Mucosa of descending colon (tissue), 3 donors: ENCODE results near the gene MDFI. TPM values are rescaled to one million over a fixed set of nuclear protein-coding genes. Genes with fewer than 3 reads are reported as not detected.
"Not testable (repeated sequence)": the region's sequence is repeated elsewhere in the genome, so short reads cannot be mapped to it uniquely, and the experiment has no call there.

Experiments used
- ATAC-seq: fragments of 200-7000 bp; cut with Tn5 transposase; one replicate; pipeline ENCODE4 v1.9.1; 2020; ENCODE audit warnings: mild to moderate bottlenecking, moderate library complexity
- DNase-seq, 3 donors: peaks; one replicate each; pipeline ENCODE4 v3.0.0-alpha.2; 2020
- H3K36me3 ChIP-seq: fragments of 200-600 bp; one replicate; pipeline ENCODE4 v1.8.0; 2021; ENCODE audit warnings: low read depth, mild to moderate bottlenecking
- H3K4me1 ChIP-seq: fragments of 200-600 bp; one replicate; pipeline ENCODE4 v1.8.0; 2021; ENCODE audit warnings: low read depth, mild to moderate bottlenecking
- H3K4me3 ChIP-seq: fragments of 200-600 bp; one replicate; pipeline ENCODE4 v1.8.0; 2021; ENCODE audit warnings: mild to moderate bottlenecking
- H3K9me3 ChIP-seq: fragments of 200-600 bp; one replicate; pipeline ENCODE4 v1.8.0; 2021; ENCODE audit warnings: mild to moderate bottlenecking
- intact Hi-C, 2 donors: fragments of 100-400 bp; cut with DNase I in 1 of 2; cut with micrococcal nuclease in 1 of 2; formaldehyde crosslinking; loops; one replicate each; pipeline versions ENCODE4 v1.11.0 to v1.11.1; 2022; cut with DNase I, micrococcal nuclease
- total RNA-seq, 3 donors: library from RNA; stranded (reverse); fragmentation: NEBNext Ultra II Directional in 2 of 3; extraction: Animal tissue kit (Norgen Biotek cat#: 25700) in 2 of 3; gene quantifications; one replicate each; pipeline versions ENCODE4 v1.2.1 to v1.2.4, GENCODE V29; 2021 to 2023
- TF ChIP-seq, protein P1 (sequence below): fragments of 200-600 bp; IDR thresholded peaks from one replicate; pipeline ENCODE4 v1.8.0; 2022; ENCODE audit warnings: antibody characterized with exemption, mild to moderate bottlenecking
- donor health status: DM: no; HTN: no; CAD: no; lungs with moderate emphysema.
- donor health status: DM: no; HTN: no; CAD: no.
- donor health status: DM: no; HTN: yes; CAD: no.

MDFI gene
- total RNA-seq, 3 donors from 2014 or later: 0.96 to 2.2 (median 2.1) TPM

DNA sequence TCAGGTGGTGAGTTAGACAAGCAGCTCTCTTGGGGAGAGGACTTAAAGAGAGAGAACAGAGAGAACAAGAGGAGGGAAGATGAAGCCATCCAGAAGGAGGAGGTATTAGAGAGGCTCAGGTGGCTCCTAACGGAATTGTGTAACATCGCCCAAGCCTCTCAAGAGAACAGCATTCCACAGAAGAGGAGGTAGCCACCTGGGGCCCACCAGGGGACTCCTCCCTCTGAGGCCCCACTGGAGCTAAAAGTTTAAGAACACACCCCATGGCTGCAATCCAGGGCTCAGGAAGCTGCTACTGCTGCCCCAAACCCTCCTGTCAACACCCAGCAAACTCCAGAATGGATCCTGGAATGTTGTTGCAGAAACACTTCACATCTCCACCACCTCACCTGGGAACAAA, 23.6 kb upstream of the MDFI start:
- intact Hi-C loops: no loop called here
- TF ChIP-seq, protein P1, sequence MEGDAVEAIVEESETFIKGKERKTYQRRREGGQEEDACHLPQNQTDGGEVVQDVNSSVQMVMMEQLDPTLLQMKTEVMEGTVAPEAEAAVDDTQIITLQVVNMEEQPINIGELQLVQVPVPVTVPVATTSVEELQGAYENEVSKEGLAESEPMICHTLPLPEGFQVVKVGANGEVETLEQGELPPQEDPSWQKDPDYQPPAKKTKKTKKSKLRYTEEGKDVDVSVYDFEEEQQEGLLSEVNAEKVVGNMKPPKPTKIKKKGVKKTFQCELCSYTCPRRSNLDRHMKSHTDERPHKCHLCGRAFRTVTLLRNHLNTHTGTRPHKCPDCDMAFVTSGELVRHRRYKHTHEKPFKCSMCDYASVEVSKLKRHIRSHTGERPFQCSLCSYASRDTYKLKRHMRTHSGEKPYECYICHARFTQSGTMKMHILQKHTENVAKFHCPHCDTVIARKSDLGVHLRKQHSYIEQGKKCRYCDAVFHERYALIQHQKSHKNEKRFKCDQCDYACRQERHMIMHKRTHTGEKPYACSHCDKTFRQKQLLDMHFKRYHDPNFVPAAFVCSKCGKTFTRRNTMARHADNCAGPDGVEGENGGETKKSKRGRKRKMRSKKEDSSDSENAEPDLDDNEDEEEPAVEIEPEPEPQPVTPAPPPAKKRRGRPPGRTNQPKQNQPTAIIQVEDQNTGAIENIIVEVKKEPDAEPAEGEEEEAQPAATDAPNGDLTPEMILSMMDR: no peak
- Histone ChIP-seq H3K9me3 (no peaks in the 10 kb centered on the region), H3K36me3 (no peaks in the 10 kb centered on the region), H3K4me3 (no peak overlapping the region), H3K4me1 (no peaks in the 10 kb centered on the region)
- DNase-seq: no peak
- no peak for ATAC-seq

DNA sequence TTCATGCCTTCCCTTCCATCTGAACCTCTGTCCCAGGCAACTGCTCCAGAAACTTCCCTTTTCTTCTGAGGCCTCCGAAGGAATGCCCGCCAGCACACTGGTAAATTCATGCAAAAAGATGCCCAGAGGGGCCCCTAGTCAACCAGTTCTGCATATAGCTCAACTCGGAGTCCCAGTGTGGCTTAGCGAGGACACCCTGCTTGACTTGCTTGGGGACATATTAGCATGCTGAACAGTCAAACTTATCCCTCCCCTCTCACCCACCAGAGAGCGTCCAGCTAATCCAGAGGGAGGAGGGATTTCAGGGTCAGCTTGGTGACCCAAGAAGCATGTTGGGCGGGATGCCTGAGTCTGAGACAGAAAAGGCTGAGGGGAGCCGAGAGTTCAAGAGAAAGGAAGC, 23.0 kb upstream of the MDFI start:
- no peak for ATAC-seq

DNA sequence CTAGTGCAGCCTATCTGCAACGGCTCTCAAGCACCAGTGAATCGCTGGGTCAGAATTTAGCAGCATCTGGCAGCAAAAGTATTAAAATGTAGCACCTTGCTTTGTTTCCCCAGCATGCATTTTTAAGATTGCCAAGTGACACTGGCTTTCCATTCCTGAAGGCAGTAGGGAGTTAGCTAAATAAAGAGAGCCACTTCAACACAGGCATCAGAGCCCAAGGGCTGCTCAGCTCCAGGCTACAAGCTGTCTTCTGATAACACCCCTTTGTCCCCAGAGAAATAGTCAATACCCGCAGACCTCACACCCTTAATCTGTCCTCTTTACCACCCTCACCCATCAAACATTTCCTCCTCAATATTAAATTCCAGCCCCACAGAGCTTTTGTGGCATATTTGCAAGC, 19.7 kb upstream of the MDFI start:
- TF ChIP-seq, protein P1: no peak
- no peak for ATAC-seq
- no peaks in the 10 kb centered on the region for H3K4me1 ChIP-seq
- no peaks in the 10 kb centered on the region for H3K9me3 ChIP-seq
- H3K4me3 ChIP-seq: no peak overlapping the region
- intact Hi-C loops: no loop called here
- no peak for DNase-seq
- no peaks in the 10 kb centered on the region for H3K36me3 ChIP-seq

More for the DNA sequence above, 23.0 kb upstream of the MDFI start:
- intact Hi-C loops: no loop called here
- DNase-seq: no peak
- TF ChIP-seq, protein P1: no peak
- Histone ChIP-seq H3K4me3 (no peak overlapping the region), H3K4me1 (no peaks in the 10 kb centered on the region), H3K36me3 (no peaks in the 10 kb centered on the region), H3K9me3 (no peaks in the 10 kb centered on the region)

DNA sequence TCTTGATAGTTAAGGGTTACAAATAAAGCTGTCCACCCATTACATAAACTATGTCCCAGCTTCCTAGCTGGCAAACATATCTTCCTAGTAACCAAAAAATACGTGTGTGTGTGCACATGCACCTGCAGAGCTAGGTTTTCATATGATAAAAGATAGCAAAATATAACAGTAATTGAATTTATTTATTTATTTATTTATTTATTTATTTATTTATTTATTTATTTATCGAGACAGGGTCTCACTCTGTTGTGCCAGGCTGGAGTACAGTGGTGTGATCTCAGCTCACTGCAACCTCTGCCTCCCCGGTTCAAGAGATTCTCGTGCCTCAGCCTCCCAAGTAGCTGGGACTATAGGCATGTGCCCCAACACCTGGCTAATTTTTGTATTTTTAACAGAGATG, 19.1 kb upstream of the MDFI start:
- H3K36me3 ChIP-seq, H3K4me3 ChIP-seq, DNase-seq, H3K4me1 ChIP-seq, ATAC-seq, H3K9me3 ChIP-seq, intact Hi-C loops: not testable (repeated sequence)

DNA sequence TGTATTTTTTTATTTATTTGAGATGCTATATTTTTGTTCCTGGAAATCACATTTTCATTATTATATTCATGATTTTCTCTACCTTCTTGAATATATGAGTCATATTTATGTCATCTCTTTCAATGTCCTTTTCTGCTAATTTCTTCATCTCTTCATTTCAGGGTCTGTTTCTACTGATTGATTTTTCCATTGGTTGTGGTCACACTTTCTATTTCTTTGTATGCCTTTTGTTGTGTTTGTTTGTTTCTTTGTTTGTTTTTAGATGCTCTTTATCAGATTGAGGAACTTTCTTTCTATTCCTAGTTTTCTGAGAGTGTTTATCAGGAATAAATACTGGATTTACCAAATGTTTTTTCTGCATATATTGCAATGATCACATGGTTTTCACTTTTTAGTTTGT, 16.9 kb upstream of the MDFI start:
- no peak for ATAC-seq
- H3K4me1 ChIP-seq: peaks cover 4% of the 10 kb centered on the region
- TF ChIP-seq, protein P1: no peak
- no peak overlapping the region for H3K4me3 ChIP-seq
- no peaks in the 10 kb centered on the region for H3K9me3 ChIP-seq
- DNase-seq: no peak
- intact Hi-C loops: no loop called here
- no peaks in the 10 kb centered on the region for H3K36me3 ChIP-seq

DNA sequence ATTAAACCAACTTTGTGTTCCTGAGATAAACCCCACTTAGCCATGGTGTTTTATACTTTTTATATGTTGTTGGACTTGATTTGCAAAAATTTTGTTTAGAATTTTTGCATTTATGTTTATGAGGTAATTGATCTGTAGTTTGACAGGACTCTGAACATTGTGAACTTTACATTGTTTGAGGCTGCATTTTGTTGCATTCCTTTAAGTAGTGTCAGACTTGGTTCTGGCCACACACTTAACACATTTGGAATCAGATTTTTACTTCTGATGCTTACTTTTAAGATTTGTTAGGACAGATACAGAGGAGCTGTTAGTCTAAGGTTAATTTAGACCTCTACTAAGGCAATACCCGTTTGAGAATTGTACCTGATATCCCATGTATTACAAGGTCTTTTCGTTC, 16.5 kb upstream of the MDFI start:
- Histone ChIP-seq H3K36me3 (no peaks in the 10 kb centered on the region), H3K4me1 (peaks cover 4% of the 10 kb centered on the region), H3K9me3 (no peaks in the 10 kb centered on the region), H3K4me3 (no peak overlapping the region)
- intact Hi-C loops: no loop called here
- TF ChIP-seq, protein P1: no peak
- DNase-seq (no peak), ATAC-seq (no peak)
